ENCODE measurements around the gene SELENOI. TPM values are rescaled to one million over a fixed set of nuclear protein-coding genes. Genes with fewer than 3 reads are reported as not detected.

SELENOI gene
- total and polyA plus RNA-seq, 10 of the 15 experiments (the other 5 are each of a cell fraction or from before 2014, with no cell fraction given), result 5.2 to 31.4 (median 17.4) TPM

GRCh38 chr2:26298638-26299393 lies 47.1 kb upstream of the SELENOI start (continued):
- no peak for TF ChIP-seq RAD51 (IDR thresholded peaks at IDR 0.05)
- TF ChIP-seq CREB1 (IDR thresholded peaks at IDR 0.05; ENCODE audit: low read depth), result no peak
- TF ChIP-seq GABPA (IDR thresholded peaks at IDR 0.05; ENCODE audit: low read depth), result no peak
- no peak for TF ChIP-seq IRF5 (IDR thresholded peaks at IDR 0.05; ENCODE audit: borderline replicate concordance)
- 0 out of 2 replicates have a peak, but pooled peaks have one; percentile 20 for TF ChIP-seq ZNF687 (IDR thresholded peaks at IDR 0.05)
- no peak for TF ChIP-seq JUNB (IDR thresholded peaks at IDR 0.05)
- TF ChIP-seq ZZZ3 (IDR thresholded peaks at IDR 0.05; ENCODE audit: control insufficient read depth, insufficient read length, low read depth), result no peak
- TF ChIP-seq CREM (IDR thresholded peaks at IDR 0.05; ENCODE audit: low read depth), result peak; percentile 21; the same call in 1 of the 2 replicates
- peak; percentile 45 to 80; a peak in 2 of 4 replicates for TF ChIP-seq BHLHE40 (IDR thresholded peaks at IDR 0.05; ENCODE audit: borderline replicate concordance in 1 of 2, low read depth in 2 of 2, low read length in 1 of 2)
- no peak for TF ChIP-seq USF2 (IDR thresholded peaks at IDR 0.05; ENCODE audit: borderline replicate concordance, low read depth, low read length)
- no peak for TF ChIP-seq PBX3 (IDR thresholded peaks at IDR 0.05; ENCODE audit: insufficient replicate concordance, low read depth, low read length)
- TF ChIP-seq E4F1 (IDR thresholded peaks at IDR 0.05; ENCODE audit: borderline replicate concordance, partially characterized antibody), result no peak
- no peak; the same call in 1 of the 2 replicates for TF ChIP-seq TAF1 (IDR thresholded peaks at IDR 0.05; ENCODE audit: borderline replicate concordance, low read depth, low read length)
- peak; percentile 68; the same call in 1 of the 2 replicates for TF ChIP-seq EED (IDR thresholded peaks at IDR 0.05; ENCODE audit: low read depth)
- no peak for TF ChIP-seq TCF7 (IDR thresholded peaks at IDR 0.05; ENCODE audit: borderline replicate concordance)
- TF ChIP-seq NFYA (IDR thresholded peaks at IDR 0.05; ENCODE audit: borderline replicate concordance, low read depth, low read length), result no peak
- no peak for TF ChIP-seq CBFB (IDR thresholded peaks at IDR 0.05; ENCODE audit: low read depth)
- TF ChIP-seq KLF5 (IDR thresholded peaks at IDR 0.05; ENCODE audit: partially characterized antibody), result no peak
- no peak for TF ChIP-seq NR2F1 (conservative IDR thresholded peaks at IDR 0.05)
- peak; percentile 17 for TF ChIP-seq MEF2B (IDR thresholded peaks at IDR 0.05; ENCODE audit: partially characterized antibody, poor library complexity, severe bottlenecking)
